K562 (cell line): ENCODE results near the gene CBFA2T3. TPM values are rescaled to one million over a fixed set of nuclear protein-coding genes. Genes with fewer than 3 reads are reported as not detected.

ENCODE experiments used
- ATAC-seq: fragments of 200-7000 bp; cut with Tn5 transposase; 3 replicates; pipeline ENCODE4 v1.9.1; 2020; ENCODE audit warnings: moderate library complexity
- BruUV-seq: library from RNA; stranded (reverse); fragments of 400-500 nt; replicated peaks from 2 replicates; lab custom pipeline; 2021; lab: Mats Ljungman, UMichigan
- CTCF ChIA-PET: fragments of 300-600 bp; formaldehyde crosslinking; extraction: SDS; loops from one replicate; lab custom pipeline; 2021; ENCODE audit warnings: low intra/inter-chr PET ratio; lab: Yijun Ruan, JAX
- POLR2A ChIA-PET: fragments of 300-600, 350-650 bp; sonication (Branson Sonifier 250); formaldehyde crosslinking; extraction: SDS; loops from one replicate; lab custom pipeline; 2021; ENCODE audit warnings: antibody characterized with exemption, inconsistent platforms; lab: Yijun Ruan, JAX
- DNase-seq, 4 experiments: peaks; one replicate each; pipeline versions ENCODE4 v3.0.0 to v3.0.0-alpha.2; 2011 to 2018; ENCODE audit warnings: low spot score in 3 of 4, mixed read lengths in 3 of 4; ENCODE audit errors: extremely low read depth in 1 of 4
- FAIRE-seq: peaks from 2 replicates; lab custom pipeline; 2011; peaks lifted over from hg19 to GRCh38; lab: Jason Lieb, UNC
- H2AFZ ChIP-seq: 2 replicates; pipeline ENCODE4 v1.6.0; 2011; ENCODE audit warnings: low read depth, low read length, control low read depth, inconsistent platforms
- H3K27ac ChIP-seq: fragments of 200-600 bp; 3 replicates; pipeline ENCODE4 v1.8.0; 2011; ENCODE audit warnings: low read depth, mild to moderate bottlenecking, control low read depth, inconsistent platforms, low read length, moderate library complexity, mixed read lengths; ENCODE audit errors: extremely low read depth
- H3K27me3 ChIP-seq, 2 experiments: fragments of 300-600 bp in 1 of 2; 2 replicates in 1 of 2; 3 replicates in 1 of 2; pipeline versions ENCODE4 v1.6.0 to v1.8.0; 2011; ENCODE audit warnings: inconsistent platforms in 2 of 2, low read length in 2 of 2, mild to moderate bottlenecking in 1 of 2, mixed read lengths in 1 of 2, moderate library complexity in 1 of 2; ENCODE audit not compliant: control insufficient read depth in 2 of 2, insufficient read depth in 2 of 2
- H3K36me3 ChIP-seq: fragments of 300-600 bp; 3 replicates; pipeline ENCODE4 v1.8.0; 2011; ENCODE audit warnings: mild to moderate bottlenecking, low read length, inconsistent platforms; ENCODE audit not compliant: control insufficient read depth, insufficient read depth
- H3K4me1 ChIP-seq, 2 experiments: fragments of 200-600 bp in 1 of 2; replicated peaks in 1 of 2; 2 replicates in 1 of 2; 3 replicates in 1 of 2; pipeline versions ENCODE4 v1.5.1 to v1.8.0; 2011; ENCODE audit warnings: inconsistent platforms in 2 of 2, low read length in 2 of 2, mild to moderate bottlenecking in 1 of 2, mixed read lengths in 1 of 2, moderate library complexity in 1 of 2; ENCODE audit not compliant: control insufficient read depth in 2 of 2, insufficient read depth in 2 of 2
- H3K4me2 ChIP-seq: 2 replicates; pipeline ENCODE4 v1.6.1; 2011; ENCODE audit warnings: low read length, control low read depth, inconsistent platforms, mixed read lengths; ENCODE audit not compliant: insufficient read depth
- H3K4me3 ChIP-seq: fragments of 200-600 bp; sonication (generic), shearing (Covaris generic); 2 replicates; pipeline ENCODE4 v1.5.1; 2016; ENCODE audit warnings: control low read depth, inconsistent platforms
- H3K79me2 ChIP-seq: fragments of 200-600 bp; 3 replicates; pipeline ENCODE4 v1.8.0; 2011; ENCODE audit warnings: low read length, inconsistent platforms; ENCODE audit not compliant: control insufficient read depth, insufficient read depth
- H3K9ac ChIP-seq, 2 experiments: 2 replicates each; pipeline versions ENCODE4 v1.6.0 to v1.6.1; 2011; ENCODE audit warnings: low read depth in 2 of 2, low read length in 2 of 2, control low read depth in 1 of 2, inconsistent platforms in 1 of 2, mild to moderate bottlenecking in 1 of 2, mixed read lengths in 1 of 2; ENCODE audit not compliant: insufficient read depth in 1 of 2
- H3K9me1 ChIP-seq: one replicate; pipeline ENCODE4 v1.6.0; 2011; ENCODE audit warnings: inconsistent platforms, mild to moderate bottlenecking, low read length, moderate library complexity; ENCODE audit not compliant: control insufficient read depth, insufficient read depth
- H3K9me3 ChIP-seq: replicated peaks from 2 replicates; pipeline ENCODE4 v1.5.1; 2011; ENCODE audit warnings: low read depth, low read length, inconsistent platforms; ENCODE audit not compliant: control insufficient read depth, insufficient read depth
- H4K20me1 ChIP-seq: replicated peaks from 2 replicates; pipeline ENCODE4 v1.6.1; 2011; ENCODE audit warnings: low read length, inconsistent platforms, mixed read lengths; ENCODE audit not compliant: control insufficient read depth, insufficient read depth
- BCOR ChIP-seq: fragments of 450-650 bp; IDR thresholded peaks from 2 replicates; pipeline ENCODE4 v1.6.1; 2016
- CXXC5 ChIP-seq: fragments of 250-450 bp; sonication (Bioruptor Pico); IDR thresholded peaks from 2 replicates; pipeline ENCODE4 v1.8.0; 2022; ENCODE audit warnings: inconsistent platforms, mild to moderate bottlenecking, moderate library complexity
- E2F3 ChIP-seq: fragments of 250-450 bp; sonication (Bioruptor Pico); IDR thresholded peaks from 2 replicates; pipeline ENCODE4 v1.4.0; 2020; ENCODE audit warnings: mild to moderate bottlenecking
- MEF2D ChIP-seq: conservative IDR thresholded peaks from 2 replicates; pipeline ENCODE4 v1.6.1; 2016; ENCODE audit warnings: low read depth, missing genetic modification characterization, missing compliant biosample characterization
- POLR2A ChIP-seq: fragments of 450-650 bp; conservative IDR thresholded peaks from 2 replicates; pipeline ENCODE4 v1.6.1; 2016
- POLR2G ChIP-seq: fragments of 200-400 bp; formaldehyde crosslinking; IDR thresholded peaks from 2 replicates; pipeline ENCODE4 v1.6.1; 2017; ENCODE audit warnings: low read depth, mild to moderate bottlenecking, antibody characterized with exemption, low read length, moderate library complexity
- RBM22 ChIP-seq: fragments of 200-400 bp; formaldehyde crosslinking; IDR thresholded peaks from 2 replicates; pipeline ENCODE4 v1.6.1; 2018; ENCODE audit warnings: low read length, low read depth; ENCODE audit not compliant: poor library complexity, severe bottlenecking
- TAF9B ChIP-seq: fragments of 450-650 bp; IDR thresholded peaks from 2 replicates; pipeline ENCODE4 v1.6.1; 2018; ENCODE audit warnings: mild to moderate bottlenecking; ENCODE audit not compliant: partially characterized antibody
- TSC22D4 ChIP-seq: fragments of 450-650 bp; IDR thresholded peaks from 2 replicates; pipeline ENCODE4 v1.6.1; 2016; ENCODE audit warnings: missing genetic modification characterization, missing biosample characterization, control low read depth
- ZBTB1 ChIP-seq: sonication (generic); formaldehyde crosslinking; IDR thresholded peaks from 2 replicates; pipeline ENCODE4 v1.8.1; 2023; ENCODE audit warnings: missing genetic modification reagents, low read depth, mild to moderate bottlenecking, borderline replicate concordance
- ZNF239 ChIP-seq: fragments of 250-450 bp; sonication (Bioruptor Pico); IDR thresholded peaks from 2 replicates; pipeline ENCODE4 v1.4.0; 2020; ENCODE audit warnings: mild to moderate bottlenecking
- WGBS: fragments of 100-300 bp; shearing (Covaris generic); methylation state at CpG from one replicate; pipeline ENCODE4 v1.1.6; 2016; ENCODE audit warnings: low coverage, mixed read lengths; ENCODE audit not compliant: insufficient coverage; ENCODE audit errors: missing lambda C conversion rate; 5-methylcytosine and 5-hydroxymethylcytosine counted together
- in situ Hi-C: fragments of 300-500 bp; cut with MboI; formaldehyde crosslinking; loops from 4 replicates; pipeline ENCODE4 v1.15.0; 2018; ENCODE audit warnings: inconsistent platforms, mixed read lengths
- intact Hi-C: fragments of 100-400 bp; cut with micrococcal nuclease; formaldehyde crosslinking; loops from 2 replicates; pipeline ENCODE4 v1.14.2; 2022
- polyA plus RNA-seq, 8 experiments: library from polyadenylated mRNA; depleted of rRNA in 4 of 8; stranded (reverse) in 5 of 8; unstranded in 3 of 8; fragments of >200 nt; fragmentation: Nextera tagmentation in 2 of 8; fragmentation: Illumina TruSeq in 1 of 8; extraction: Ambion mirVana in 2 of 8; extraction: Trizol in 1 of 8; gene quantifications; 2 replicates each; pipeline versions ENCODE4 v1.2.1 to v1.2.3, GENCODE V29; 2011 to 2014; ENCODE audit warnings: inconsistent platforms in 1 of 8, missing spikeins in 1 of 8
- total RNA-seq, 7 experiments: library from RNA; depleted of rRNA in 6 of 7; stranded (reverse); fragments of >200 nt in 6 of 7; fragmentation: Illumina TruSeq in 2 of 7; extraction: Trizol in 2 of 7; gene quantifications; 2 replicates each; pipeline versions ENCODE4 v1.2.1 to v1.2.3, GENCODE V29; 2011 to 2021; ENCODE audit warnings: low replicate concordance in 1 of 7
- TF ChIP-seq, protein P1 (sequence below): sonication (generic); formaldehyde crosslinking; IDR thresholded peaks from 2 replicates; pipeline ENCODE4 v1.8.1; 2023; ENCODE audit warnings: mild to moderate bottlenecking, missing genetic modification reagents

CBFA2T3 gene
- total and polyA plus RNA-seq, 9 of the 15 experiments (the other 6 are each of a cell fraction or from before 2014, with no cell fraction given), result 2.3 to 145 (median 6.7) TPM

DNA sequence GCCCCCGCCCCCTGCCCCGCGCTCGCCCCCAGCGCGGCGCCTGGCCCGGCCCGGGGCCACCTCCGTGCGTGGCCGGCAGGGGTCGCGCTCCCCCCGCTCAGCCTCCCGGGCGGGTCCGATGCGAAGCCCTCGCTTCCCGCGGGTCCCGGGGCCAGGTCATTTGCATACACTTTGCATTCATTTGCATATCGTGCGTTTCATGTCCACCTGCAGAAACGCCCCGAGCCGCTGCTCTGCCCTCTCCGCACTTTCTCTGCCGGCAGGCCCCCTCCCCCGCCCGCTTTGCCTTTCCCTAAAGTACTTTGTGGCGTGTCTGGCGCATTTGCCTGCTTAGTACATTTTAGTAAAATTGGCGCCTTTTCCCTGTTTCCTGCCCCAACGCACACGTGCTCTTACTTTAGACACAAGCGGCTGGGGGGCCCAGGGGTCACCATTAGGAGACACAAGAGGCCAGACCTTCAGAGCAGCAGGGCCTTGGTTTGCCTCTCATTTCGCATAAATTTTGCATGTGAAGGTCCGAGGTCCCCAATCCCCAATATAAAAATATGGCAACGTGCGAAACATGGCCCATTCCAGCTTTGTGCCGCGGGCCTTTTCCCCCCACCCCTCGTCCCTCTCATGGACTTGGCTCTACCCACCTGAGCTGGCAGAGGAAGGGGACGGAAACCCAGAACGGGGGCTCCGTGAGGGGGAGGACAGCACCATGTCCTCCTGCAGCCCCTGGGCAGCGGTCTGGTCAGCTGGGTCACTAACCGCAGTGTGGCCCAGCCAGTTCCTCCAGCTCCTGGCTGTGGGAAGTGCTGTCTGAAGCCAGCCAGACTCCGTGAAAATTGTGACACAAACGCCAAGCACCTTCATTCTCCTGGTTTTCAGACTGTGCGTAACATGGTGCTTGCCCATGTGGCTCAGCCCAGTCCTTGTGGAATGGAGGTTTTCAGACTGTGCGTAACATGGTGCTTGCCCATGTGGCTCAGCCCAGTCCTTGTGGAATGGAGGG is 34.8 kb downstream of the CBFA2T3 start:
- Histone ChIP-seq H3K79me2 (peaks cover 90% of the 10 kb centered on the region), H3K9me3 (peaks cover 2% of the 10 kb centered on the region), H3K4me1 (peaks cover 0 to 57% of the 10 kb centered on the region in 2 experiments; a peak in 2 of 5 replicates), H3K9me1 (no peaks in the 10 kb centered on the region), H3K36me3 (peaks cover 73% of the 10 kb centered on the region), H4K20me1 (peaks cover 6% of the 10 kb centered on the region; the same call in 1 of the 2 replicates), H3K27me3 (no peaks in the 10 kb centered on the region), H3K27ac (no peak overlapping the region), H2AFZ (no peak overlapping the region), H3K9ac (no peak overlapping the region), H3K4me2 (no peak overlapping the region), H3K4me3 (no peak overlapping the region)
- intact Hi-C loops, result no loop called here
- ChIA-PET POLR2A (no interaction called here), CTCF (no interaction called here)
- WGBS, result 85% methylated on average over 23 of the region's 54 CpGs
- DNase-seq, result no peak
- in situ Hi-C loops, result no loop called here
- FAIRE-seq, result no peak
- no TSS peak for BruUV-seq
- ATAC-seq, result no peak
- TF ChIP-seq POLR2A (0 out of 2 replicates have a peak, but pooled peaks have one; percentile 23), POLR2G (peak; percentile 51; the same call in 1 of the 2 replicates), E2F3 (CRISPR knock-in tag) (no peak), ZBTB1 (no peak), ZNF239 (CRISPR knock-in tag) (no peak), RBM22 (peak; percentile 37), CXXC5 (CRISPR knock-in tag) (no peak), TAF9B (no peak), BCOR (no peak), MEF2D (tag) (no peak), TSC22D4 (tag) (no peak)
- TF ChIP-seq, protein P1, sequence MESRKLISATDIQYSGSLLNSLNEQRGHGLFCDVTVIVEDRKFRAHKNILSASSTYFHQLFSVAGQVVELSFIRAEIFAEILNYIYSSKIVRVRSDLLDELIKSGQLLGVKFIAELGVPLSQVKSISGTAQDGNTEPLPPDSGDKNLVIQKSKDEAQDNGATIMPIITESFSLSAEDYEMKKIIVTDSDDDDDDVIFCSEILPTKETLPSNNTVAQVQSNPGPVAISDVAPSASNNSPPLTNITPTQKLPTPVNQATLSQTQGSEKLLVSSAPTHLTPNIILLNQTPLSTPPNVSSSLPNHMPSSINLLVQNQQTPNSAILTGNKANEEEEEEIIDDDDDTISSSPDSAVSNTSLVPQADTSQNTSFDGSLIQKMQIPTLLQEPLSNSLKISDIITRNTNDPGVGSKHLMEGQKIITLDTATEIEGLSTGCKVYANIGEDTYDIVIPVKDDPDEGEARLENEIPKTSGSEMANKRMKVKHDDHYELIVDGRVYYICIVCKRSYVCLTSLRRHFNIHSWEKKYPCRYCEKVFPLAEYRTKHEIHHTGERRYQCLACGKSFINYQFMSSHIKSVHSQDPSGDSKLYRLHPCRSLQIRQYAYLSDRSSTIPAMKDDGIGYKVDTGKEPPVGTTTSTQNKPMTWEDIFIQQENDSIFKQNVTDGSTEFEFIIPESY (CRISPR knock-in tag), result peak; percentile 83
